ENCODE measurements around the gene ATRX.

Gene ATRX

GRCh38 chrX:77795124-77795523 is 9.1 kb upstream of the ATRX start:
- TF ChIP-seq POLR2AphosphoS5 (IDR thresholded peaks at IDR 0.05; ENCODE audit: low read depth, low read length): no peak
- TF ChIP-seq FOXP2 (optimal IDR thresholded peaks at IDR 0.05; ENCODE audit: borderline replicate concordance, extremely low read depth, extremely low read length, insufficient read depth): no peak
- TF ChIP-seq, protein P1, sequence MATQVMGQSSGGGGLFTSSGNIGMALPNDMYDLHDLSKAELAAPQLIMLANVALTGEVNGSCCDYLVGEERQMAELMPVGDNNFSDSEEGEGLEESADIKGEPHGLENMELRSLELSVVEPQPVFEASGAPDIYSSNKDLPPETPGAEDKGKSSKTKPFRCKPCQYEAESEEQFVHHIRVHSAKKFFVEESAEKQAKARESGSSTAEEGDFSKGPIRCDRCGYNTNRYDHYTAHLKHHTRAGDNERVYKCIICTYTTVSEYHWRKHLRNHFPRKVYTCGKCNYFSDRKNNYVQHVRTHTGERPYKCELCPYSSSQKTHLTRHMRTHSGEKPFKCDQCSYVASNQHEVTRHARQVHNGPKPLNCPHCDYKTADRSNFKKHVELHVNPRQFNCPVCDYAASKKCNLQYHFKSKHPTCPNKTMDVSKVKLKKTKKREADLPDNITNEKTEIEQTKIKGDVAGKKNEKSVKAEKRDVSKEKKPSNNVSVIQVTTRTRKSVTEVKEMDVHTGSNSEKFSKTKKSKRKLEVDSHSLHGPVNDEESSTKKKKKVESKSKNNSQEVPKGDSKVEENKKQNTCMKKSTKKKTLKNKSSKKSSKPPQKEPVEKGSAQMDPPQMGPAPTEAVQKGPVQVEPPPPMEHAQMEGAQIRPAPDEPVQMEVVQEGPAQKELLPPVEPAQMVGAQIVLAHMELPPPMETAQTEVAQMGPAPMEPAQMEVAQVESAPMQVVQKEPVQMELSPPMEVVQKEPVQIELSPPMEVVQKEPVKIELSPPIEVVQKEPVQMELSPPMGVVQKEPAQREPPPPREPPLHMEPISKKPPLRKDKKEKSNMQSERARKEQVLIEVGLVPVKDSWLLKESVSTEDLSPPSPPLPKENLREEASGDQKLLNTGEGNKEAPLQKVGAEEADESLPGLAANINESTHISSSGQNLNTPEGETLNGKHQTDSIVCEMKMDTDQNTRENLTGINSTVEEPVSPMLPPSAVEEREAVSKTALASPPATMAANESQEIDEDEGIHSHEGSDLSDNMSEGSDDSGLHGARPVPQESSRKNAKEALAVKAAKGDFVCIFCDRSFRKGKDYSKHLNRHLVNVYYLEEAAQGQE (IDR thresholded peaks at IDR 0.05; ENCODE audit: insufficient read depth in 1 of 2, low read depth in 2 of 2, low read length in 2 of 2): no peak
- no peak for TF ChIP-seq TAF1 (IDR thresholded peaks at IDR 0.05; ENCODE audit: borderline replicate concordance, insufficient read depth, low read length)
- no peak for TF ChIP-seq SIN3A (IDR thresholded peaks at IDR 0.05; ENCODE audit: borderline replicate concordance, insufficient read depth, low read length)

DNA sequence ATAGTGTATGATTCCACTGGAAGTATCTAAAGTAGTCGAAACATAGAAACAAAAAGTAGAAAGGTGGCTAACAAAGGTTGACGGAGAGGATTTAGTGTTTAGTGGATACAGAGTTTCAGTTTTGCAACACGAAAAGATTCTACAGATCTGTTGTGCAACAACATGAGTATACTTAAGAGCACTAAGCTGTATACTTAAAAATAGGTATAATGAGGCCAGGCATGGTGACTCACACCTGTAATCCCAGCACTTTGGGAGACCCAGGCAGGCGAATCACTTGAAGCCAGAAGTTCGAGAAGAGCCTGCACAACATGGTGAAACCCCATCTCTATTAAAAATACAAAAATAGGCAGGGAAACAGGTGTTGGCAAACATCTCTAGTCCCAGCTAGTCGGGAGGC is 7.9 kb upstream of the ATRX start:
- TF ChIP-seq POLR2AphosphoS5 (IDR thresholded peaks at IDR 0.05; ENCODE audit: low read depth, low read length) (no peak), TAF1 (IDR thresholded peaks at IDR 0.05; ENCODE audit: borderline replicate concordance, insufficient read depth, low read length) (no peak), SIN3A (IDR thresholded peaks at IDR 0.05; ENCODE audit: borderline replicate concordance, insufficient read depth, low read length) (no peak), FOXP2 (optimal IDR thresholded peaks at IDR 0.05; ENCODE audit: borderline replicate concordance, extremely low read depth, extremely low read length, insufficient read depth) (no peak)
- TF ChIP-seq, protein P1 (IDR thresholded peaks at IDR 0.05; ENCODE audit: insufficient read depth in 1 of 2, low read depth in 2 of 2, low read length in 2 of 2): no peak

- TF ChIP-seq TAF1 (IDR thresholded peaks at IDR 0.05; ENCODE audit: borderline replicate concordance, insufficient read depth, low read length) (no peak), SIN3A (IDR thresholded peaks at IDR 0.05; ENCODE audit: borderline replicate concordance, insufficient read depth, low read length) (no peak), POLR2AphosphoS5 (IDR thresholded peaks at IDR 0.05; ENCODE audit: low read depth, low read length) (no peak), FOXP2 (optimal IDR thresholded peaks at IDR 0.05; ENCODE audit: borderline replicate concordance, extremely low read depth, extremely low read length, insufficient read depth) (no peak)
- TF ChIP-seq, protein P1 (IDR thresholded peaks at IDR 0.05; ENCODE audit: insufficient read depth in 1 of 2, low read depth in 2 of 2, low read length in 2 of 2): no peak
Observed at GRCh38 chrX:77788050-77788449, 2.0 kb upstream of the ATRX start.

DNA sequence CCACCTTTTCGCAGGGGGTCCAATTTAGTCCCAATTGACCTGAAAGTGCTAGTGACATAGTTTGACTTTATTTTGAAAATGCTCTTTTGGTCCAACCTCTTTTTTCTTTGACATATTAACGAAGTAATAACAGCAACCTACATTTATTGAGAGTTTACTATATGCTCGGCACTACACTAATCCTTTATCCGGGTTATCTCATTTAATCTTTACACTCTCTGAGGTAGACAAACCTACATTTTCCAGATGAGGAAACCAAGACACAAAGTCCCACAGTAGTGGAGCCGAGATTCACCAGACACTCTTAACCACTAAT is 307 bp upstream of the ATRX start:
- TF ChIP-seq TAF1 (IDR thresholded peaks at IDR 0.05; ENCODE audit: borderline replicate concordance, insufficient read depth, low read length): no peak
- TF ChIP-seq POLR2AphosphoS5 (IDR thresholded peaks at IDR 0.05; ENCODE audit: low read depth, low read length): no peak
- TF ChIP-seq, protein P1 (IDR thresholded peaks at IDR 0.05; ENCODE audit: insufficient read depth in 1 of 2, low read depth in 2 of 2, low read length in 2 of 2): no peak; a peak in 1 of 4 replicates
- no peak for TF ChIP-seq FOXP2 (optimal IDR thresholded peaks at IDR 0.05; ENCODE audit: borderline replicate concordance, extremely low read depth, extremely low read length, insufficient read depth)
- TF ChIP-seq SIN3A (IDR thresholded peaks at IDR 0.05; ENCODE audit: borderline replicate concordance, insufficient read depth, low read length): no peak

DNA sequence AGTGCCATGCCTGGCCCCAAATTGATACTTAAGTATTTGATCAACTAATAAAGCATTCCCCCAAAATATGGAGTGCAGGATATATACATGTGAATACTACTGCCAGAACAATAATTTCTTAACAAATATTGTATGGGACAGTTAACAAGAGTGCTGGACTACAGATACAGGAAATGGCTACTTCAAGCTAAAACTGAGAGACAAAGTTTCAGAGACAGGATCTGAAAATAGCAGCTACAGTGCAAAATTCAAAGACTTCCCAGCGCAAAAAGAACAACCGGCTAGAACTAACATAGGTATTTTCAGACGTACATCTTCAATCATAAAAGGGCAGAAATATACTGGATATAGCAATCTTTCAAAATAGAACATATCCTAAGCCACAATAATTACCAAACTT is 6.3 kb downstream of the ATRX start:
- TF ChIP-seq TAF1 (IDR thresholded peaks at IDR 0.05; ENCODE audit: borderline replicate concordance, insufficient read depth, low read length): no peak
- TF ChIP-seq, protein P1 (IDR thresholded peaks at IDR 0.05; ENCODE audit: insufficient read depth in 1 of 2, low read depth in 2 of 2, low read length in 2 of 2): no peak
- TF ChIP-seq POLR2AphosphoS5 (IDR thresholded peaks at IDR 0.05; ENCODE audit: low read depth, low read length): no peak
- TF ChIP-seq FOXP2 (optimal IDR thresholded peaks at IDR 0.05; ENCODE audit: borderline replicate concordance, extremely low read depth, extremely low read length, insufficient read depth): no peak
- TF ChIP-seq SIN3A (IDR thresholded peaks at IDR 0.05; ENCODE audit: borderline replicate concordance, insufficient read depth, low read length): no peak

Measured in PFSK-1 (cell line).